ENCODE results near the gene CARD16. TPM values are rescaled to one million over a fixed set of nuclear protein-coding genes. Genes with fewer than 3 reads are reported as not detected.
"Not testable (repeated sequence)": the region's sequence is repeated elsewhere in the genome, so short reads cannot be mapped to it uniquely, and the experiment has no call there.

Gene CARD16
- not detected in 2 replicates for polyA plus RNA-seq (2012; rRNA removed)
- 0.12 TPM in 1 of 2 replicates, not detected in the other for polyA plus RNA-seq (2012; cell fraction: cytosol; rRNA removed)
- not detected in 2 replicates for polyA plus RNA-seq (2012; cell fraction: nucleus; rRNA removed)

DNA sequence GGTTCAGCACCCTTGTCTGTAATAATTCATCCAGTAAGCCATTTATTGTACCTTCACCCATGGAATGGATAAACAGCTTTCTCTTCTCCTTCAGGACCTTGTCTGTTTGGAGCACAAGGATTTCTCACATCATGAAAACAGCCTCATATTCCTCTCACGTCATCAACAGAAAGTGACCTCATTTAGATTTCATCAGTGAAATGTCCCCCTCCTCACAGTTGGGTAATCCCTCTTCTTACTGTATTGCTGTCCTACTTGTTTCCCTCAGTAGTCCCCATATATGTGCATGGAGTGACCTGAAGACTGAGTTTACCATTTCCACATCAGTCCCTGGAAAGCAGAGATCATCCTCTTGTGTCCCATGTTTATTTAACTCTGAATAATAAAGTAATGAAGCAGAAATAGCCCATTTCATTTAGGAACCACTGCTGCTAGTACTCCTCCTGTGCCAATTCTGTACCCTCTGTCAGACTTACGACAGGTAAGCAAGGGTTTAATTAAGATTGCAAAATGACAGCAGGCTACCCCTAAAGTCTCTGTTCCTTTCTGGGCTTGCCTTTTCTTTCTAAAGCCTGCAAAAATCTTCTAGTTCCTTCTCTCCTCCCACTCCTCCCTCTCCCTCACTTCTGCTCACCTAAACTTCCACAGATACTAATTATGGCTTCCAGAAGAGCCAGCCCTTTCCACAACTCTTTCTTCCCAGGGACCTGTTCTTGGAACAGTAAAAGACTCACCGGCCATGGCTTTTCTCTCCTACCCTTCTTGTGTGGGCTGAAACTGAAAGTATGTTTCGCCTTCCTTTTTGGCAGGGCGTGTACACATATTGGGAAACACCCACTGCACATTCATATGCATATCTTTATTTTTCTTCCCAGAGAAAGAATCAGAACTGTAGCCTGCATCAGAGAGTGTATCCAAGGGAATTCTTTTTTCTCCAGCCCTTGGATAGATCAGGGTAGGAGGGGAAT is at the start of gene CARD16:
Gene CARD16, minus strand, starts transcription at position 779 of the 968 bp plus-strand sequence. Its CDS starts 38 bp downstream, at position 741.
- H3K4me3 ChIP-seq (ENCODE audit: low read depth in 2 of 2, low read length in 1 of 2); H3K27me3 ChIP-seq (ENCODE audit: insufficient read depth); H3K27ac ChIP-seq (ENCODE audit: low read depth in 2 of 2, low read length in 1 of 2); H3K9me2 ChIP-seq; H3K9ac ChIP-seq; H4K20me1 ChIP-seq (ENCODE audit: insufficient read depth); H3K4me1 ChIP-seq (ENCODE audit: control insufficient read depth in 1 of 2, insufficient read depth in 2 of 2, low read depth in 1 of 2, low read length in 1 of 2); DNase-seq; H3K36me3 ChIP-seq (replicated peaks in 1 of 2; ENCODE audit: control insufficient read depth in 1 of 2, insufficient read depth in 2 of 2, low read length in 1 of 2); H3F3A ChIP-seq (replicated peaks; ENCODE audit: insufficient read depth); H2AFZ ChIP-seq (ENCODE audit: low read depth); CTCF ChIA-PET; H3K9me3 ChIP-seq; POLR2A ChIA-PET; H3K4me2 ChIP-seq; H3K79me2 ChIP-seq (ENCODE audit: insufficient read depth): not testable (repeated sequence)
- 51% methylated on average over 4 of the region's 5 CpGs for WGBS (ENCODE audit: low lambda C conversion rate)

DNA sequence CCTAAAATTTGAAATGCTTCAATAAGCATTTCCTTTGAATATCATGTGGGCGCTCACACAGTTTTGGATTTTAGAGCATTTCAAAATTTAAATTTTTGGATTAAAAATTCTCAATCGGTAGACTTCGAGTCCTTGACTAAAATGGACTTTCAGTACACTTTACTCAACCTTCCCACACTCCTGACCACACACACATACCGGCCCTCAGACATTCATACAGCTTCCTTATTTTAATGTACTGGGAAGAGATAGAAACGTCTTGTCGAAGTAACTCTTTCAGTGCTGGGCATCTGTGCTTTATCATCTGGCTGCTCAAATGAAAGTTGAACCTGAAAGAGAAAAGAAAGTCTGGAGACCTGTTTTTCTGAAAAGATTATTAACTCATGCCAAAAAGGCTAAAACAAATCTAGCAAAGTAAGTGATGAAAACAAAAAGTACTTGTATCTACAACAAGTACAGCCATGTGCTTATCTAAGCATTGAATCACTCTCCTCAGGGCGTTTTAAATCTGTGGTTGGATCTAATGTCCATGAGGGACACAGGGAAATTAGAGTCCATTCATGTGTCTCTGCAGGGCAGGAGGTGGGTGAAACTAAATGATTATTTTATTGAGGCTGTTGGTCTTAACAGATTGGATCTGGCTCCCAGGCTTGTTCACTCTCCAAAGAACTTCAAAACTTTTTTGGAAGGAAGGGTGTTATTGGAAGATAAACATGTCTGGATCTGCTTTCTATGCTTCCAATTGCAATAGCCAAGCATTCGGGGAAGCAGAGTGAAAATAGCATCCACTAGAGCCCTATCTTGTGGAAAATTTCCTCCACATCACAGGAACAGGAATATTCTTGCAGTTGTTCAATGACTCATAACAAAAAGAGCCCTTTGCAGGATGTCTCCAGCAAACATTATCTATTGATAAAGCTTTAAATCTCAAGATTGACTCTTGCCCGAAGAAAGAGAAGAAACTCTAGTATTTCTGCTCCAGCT is 47.4 kb upstream of the CARD16 start:
- H3K9ac ChIP-seq, result no peak overlapping the region
- H3K4me1 ChIP-seq (ENCODE audit: control insufficient read depth in 1 of 2, insufficient read depth in 2 of 2, low read depth in 1 of 2, low read length in 1 of 2), result no peaks in the 10 kb centered on the region
- ChIA-PET CTCF (no interaction called here), POLR2A (no interaction called here)
- H3K27ac ChIP-seq (ENCODE audit: low read depth in 2 of 2, low read length in 1 of 2), result no peak overlapping the region
- H3K4me3 ChIP-seq (ENCODE audit: low read depth in 2 of 2, low read length in 1 of 2), result no peak overlapping the region
- TF ChIP-seq MXI1 (IDR thresholded peaks at IDR 0.05; ENCODE audit: low read depth, low read length), result no peak
- no peak for TF ChIP-seq TCF12 (IDR thresholded peaks at IDR 0.05)
- TF ChIP-seq EP300 (IDR thresholded peaks at IDR 0.05; ENCODE audit: borderline replicate concordance in 1 of 2, low read depth in 1 of 2, low read length in 1 of 2), result no peak
- no peak for TF ChIP-seq CHD2 (IDR thresholded peaks at IDR 0.05; ENCODE audit: low read length, partially characterized antibody)
- TF ChIP-seq, protein P1, sequence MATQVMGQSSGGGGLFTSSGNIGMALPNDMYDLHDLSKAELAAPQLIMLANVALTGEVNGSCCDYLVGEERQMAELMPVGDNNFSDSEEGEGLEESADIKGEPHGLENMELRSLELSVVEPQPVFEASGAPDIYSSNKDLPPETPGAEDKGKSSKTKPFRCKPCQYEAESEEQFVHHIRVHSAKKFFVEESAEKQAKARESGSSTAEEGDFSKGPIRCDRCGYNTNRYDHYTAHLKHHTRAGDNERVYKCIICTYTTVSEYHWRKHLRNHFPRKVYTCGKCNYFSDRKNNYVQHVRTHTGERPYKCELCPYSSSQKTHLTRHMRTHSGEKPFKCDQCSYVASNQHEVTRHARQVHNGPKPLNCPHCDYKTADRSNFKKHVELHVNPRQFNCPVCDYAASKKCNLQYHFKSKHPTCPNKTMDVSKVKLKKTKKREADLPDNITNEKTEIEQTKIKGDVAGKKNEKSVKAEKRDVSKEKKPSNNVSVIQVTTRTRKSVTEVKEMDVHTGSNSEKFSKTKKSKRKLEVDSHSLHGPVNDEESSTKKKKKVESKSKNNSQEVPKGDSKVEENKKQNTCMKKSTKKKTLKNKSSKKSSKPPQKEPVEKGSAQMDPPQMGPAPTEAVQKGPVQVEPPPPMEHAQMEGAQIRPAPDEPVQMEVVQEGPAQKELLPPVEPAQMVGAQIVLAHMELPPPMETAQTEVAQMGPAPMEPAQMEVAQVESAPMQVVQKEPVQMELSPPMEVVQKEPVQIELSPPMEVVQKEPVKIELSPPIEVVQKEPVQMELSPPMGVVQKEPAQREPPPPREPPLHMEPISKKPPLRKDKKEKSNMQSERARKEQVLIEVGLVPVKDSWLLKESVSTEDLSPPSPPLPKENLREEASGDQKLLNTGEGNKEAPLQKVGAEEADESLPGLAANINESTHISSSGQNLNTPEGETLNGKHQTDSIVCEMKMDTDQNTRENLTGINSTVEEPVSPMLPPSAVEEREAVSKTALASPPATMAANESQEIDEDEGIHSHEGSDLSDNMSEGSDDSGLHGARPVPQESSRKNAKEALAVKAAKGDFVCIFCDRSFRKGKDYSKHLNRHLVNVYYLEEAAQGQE (IDR thresholded peaks at IDR 0.05; ENCODE audit: low read depth, low read length), result no peak
- TF ChIP-seq YY1 (IDR thresholded peaks at IDR 0.05; ENCODE audit: low read depth), result no peak
- TF ChIP-seq RXRA (IDR thresholded peaks at IDR 0.05; ENCODE audit: borderline replicate concordance, low read depth), result no peak
- no peak for TF ChIP-seq TEAD4 (IDR thresholded peaks at IDR 0.05; ENCODE audit: borderline replicate concordance, insufficient read depth)
- TF ChIP-seq RFX5 (IDR thresholded peaks at IDR 0.05; ENCODE audit: low read length), result no peak
- TF ChIP-seq FOXJ3 (CRISPR knock-in tag; IDR thresholded peaks at IDR 0.05), result no peak
- TF ChIP-seq TAF1 (IDR thresholded peaks at IDR 0.05; ENCODE audit: borderline replicate concordance, low read depth, low read length), result no peak
- TF ChIP-seq, protein P2, sequence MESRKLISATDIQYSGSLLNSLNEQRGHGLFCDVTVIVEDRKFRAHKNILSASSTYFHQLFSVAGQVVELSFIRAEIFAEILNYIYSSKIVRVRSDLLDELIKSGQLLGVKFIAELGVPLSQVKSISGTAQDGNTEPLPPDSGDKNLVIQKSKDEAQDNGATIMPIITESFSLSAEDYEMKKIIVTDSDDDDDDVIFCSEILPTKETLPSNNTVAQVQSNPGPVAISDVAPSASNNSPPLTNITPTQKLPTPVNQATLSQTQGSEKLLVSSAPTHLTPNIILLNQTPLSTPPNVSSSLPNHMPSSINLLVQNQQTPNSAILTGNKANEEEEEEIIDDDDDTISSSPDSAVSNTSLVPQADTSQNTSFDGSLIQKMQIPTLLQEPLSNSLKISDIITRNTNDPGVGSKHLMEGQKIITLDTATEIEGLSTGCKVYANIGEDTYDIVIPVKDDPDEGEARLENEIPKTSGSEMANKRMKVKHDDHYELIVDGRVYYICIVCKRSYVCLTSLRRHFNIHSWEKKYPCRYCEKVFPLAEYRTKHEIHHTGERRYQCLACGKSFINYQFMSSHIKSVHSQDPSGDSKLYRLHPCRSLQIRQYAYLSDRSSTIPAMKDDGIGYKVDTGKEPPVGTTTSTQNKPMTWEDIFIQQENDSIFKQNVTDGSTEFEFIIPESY (IDR thresholded peaks at IDR 0.05; ENCODE audit: borderline replicate concordance, low read depth), result no peak
- no peak for TF ChIP-seq EZH2phosphoT487 (IDR thresholded peaks at IDR 0.05; ENCODE audit: borderline replicate concordance, low read depth)
- no peak for TF ChIP-seq POLR2AphosphoS5 (IDR thresholded peaks at IDR 0.05; ENCODE audit: low read depth, low read length)
- H3K4me2 ChIP-seq, result no peak overlapping the region
- whole genome bisulfite sequencing (ENCODE audit: low lambda C conversion rate), result 43% methylated on average over 9 of the region's 9 CpGs
- H3K9me3 ChIP-seq, result no peaks in the 10 kb centered on the region
- H3K9me2 ChIP-seq, result no peaks in the 10 kb centered on the region
- no peak for DNase-seq
- no peaks in the 10 kb centered on the region for H3K79me2 ChIP-seq (ENCODE audit: insufficient read depth)
- H4K20me1 ChIP-seq (ENCODE audit: insufficient read depth), result no peaks in the 10 kb centered on the region
- H3K27me3 ChIP-seq (ENCODE audit: insufficient read depth), result no peaks in the 10 kb centered on the region
- no peaks in the 10 kb centered on the region for H3F3A ChIP-seq (replicated peaks; ENCODE audit: insufficient read depth)
- no peak overlapping the region for H2AFZ ChIP-seq (ENCODE audit: low read depth)
- H3K36me3 ChIP-seq (replicated peaks in 1 of 2; ENCODE audit: control insufficient read depth in 1 of 2, insufficient read depth in 2 of 2, low read length in 1 of 2), result no peaks in the 10 kb centered on the region

Measured in SK-N-SH (cell line).